Bone marrow (tissue), 2 donors: ENCODE measurements around the gene LDLRAD2.
A peak's percentile ranks its signal among the peaks of the same experiment; 100 is the strongest.
"Not testable (repeated sequence)": the region's sequence is repeated elsewhere in the genome, so short reads cannot be mapped to it uniquely, and the experiment has no call there.

Source experiments
- DNase-seq, 2 donors: peaks; one replicate each; lab custom pipeline; 2025; lab: John Stamatoyannopoulos, UW

Gene LDLRAD2

DNA sequence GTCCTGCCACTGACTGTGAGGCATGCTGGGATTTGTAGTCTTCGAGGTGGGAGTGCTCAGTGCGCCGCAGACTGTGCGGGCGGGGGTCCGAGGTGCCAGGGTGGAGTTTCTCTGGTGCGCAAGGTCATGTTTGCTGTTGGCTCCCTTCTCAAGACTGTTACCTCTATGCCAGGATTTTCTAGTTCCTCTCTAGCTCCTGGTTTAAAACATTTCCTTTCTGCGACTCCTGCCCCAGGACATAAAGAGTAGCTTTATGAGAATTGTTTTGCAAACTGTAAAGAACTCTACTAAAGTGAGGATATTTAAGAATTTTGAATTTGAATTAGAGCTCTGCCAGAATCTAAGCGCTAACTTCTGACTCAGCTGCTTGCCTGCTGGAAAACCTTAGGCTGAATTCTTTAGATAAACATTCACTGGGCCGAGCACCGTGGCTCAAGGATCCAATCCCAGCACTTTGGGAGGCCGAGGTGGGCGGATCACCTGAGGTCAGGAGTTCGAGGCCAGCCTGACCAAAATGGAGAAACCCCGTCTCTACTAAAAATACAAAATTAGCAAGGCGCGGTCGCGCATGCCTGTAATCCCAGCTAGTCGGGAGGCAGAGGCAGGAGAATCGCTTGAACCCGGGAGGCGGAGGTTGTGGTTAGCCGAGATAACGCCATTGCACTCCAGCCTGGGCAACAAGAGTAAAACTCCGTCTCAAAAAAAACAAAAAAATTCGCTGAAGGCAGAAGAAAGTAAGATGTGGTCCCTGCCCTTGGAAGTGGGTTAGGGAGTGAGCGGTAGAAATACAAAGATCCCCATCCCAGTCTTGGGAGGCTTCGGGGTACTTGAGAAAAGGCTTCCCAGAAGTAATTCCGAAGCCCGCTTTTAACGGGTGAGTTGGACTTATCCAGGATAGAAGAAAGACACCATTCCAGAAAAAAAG lies 28.1 kb upstream of the LDLRAD2 start:
- no peak for DNase-seq

DNA sequence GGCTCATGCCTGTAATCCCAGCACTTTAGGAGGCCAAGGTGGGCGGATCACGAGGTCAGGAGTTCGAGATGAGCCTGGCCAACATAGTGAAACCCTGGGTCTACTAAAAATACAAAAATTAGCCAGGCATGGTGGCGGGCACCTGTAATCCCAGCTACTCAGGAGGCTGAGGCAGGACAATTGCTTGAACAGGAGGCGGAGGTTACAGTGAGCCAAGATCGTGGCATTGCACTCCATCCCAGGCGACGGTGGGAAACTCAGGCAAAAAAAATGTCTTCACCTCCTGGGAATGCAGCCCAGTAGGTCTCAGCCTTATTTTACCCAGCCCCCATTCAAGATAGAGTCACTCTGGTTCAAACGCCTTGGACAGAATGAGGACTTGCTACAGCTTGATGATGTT lies 26.3 kb upstream of the LDLRAD2 start:
- not testable (repeated sequence) for DNase-seq

DNA sequence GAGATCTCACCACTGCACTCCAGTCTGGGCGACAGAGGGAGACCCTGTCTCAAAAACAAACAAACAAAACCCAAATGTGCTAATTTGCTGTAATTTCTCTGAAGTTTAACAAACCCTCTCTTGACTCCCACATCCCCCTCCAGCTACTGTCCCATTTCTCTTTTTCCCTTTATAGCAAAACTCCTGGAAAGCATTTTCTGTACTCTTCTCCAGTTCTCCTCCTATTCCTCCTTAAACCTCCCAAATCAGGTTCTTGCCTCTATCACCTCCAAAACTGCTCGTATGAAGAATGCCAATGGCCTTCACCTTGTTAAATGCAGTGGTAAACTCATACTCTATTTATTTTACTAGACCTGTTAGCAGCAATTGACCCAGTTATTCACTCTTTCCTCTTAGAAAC lies 25.4 kb upstream of the LDLRAD2 start:
- no peak for DNase-seq

DNA sequence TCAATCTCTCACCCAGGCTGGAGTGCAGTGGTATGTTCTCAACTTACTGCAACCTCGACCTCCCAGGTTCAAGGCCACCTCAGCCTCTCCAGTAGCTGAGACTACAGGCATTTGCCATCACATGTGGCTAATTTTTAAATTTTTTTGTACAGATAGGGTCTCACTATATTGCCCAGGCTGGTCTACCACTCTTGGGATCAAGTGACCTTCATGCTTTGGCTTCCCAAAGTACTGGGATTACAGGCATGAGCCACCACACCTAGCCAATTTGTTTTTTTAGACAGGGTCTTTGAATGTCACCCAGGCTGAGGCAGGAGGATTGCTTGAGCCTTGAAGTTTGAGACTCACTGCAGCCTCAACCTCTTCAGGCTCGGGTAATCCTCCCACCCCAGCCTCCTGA lies 19.0 kb upstream of the LDLRAD2 start:
- DNase-seq, result no peak

DNA sequence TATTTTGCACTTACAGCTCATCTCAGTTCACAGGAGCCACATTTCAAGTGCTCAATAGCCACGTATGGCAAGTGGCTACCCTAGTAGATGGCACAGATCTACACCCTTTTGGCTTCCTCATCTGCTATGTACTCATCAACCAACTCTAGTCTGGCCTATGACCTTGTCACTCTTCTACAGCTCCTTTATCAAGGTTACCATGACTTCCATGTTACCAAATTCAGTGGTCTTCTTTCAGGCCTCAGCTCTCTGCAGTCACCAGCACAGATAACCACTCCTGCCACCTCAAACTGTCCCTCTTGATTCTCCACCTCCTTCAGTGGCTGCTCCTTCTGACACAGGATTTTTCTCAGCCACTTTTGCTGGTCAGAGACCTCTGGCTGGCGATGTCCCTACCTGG lies 17.4 kb upstream of the LDLRAD2 start:
- DNase-seq, result no peak

DNA sequence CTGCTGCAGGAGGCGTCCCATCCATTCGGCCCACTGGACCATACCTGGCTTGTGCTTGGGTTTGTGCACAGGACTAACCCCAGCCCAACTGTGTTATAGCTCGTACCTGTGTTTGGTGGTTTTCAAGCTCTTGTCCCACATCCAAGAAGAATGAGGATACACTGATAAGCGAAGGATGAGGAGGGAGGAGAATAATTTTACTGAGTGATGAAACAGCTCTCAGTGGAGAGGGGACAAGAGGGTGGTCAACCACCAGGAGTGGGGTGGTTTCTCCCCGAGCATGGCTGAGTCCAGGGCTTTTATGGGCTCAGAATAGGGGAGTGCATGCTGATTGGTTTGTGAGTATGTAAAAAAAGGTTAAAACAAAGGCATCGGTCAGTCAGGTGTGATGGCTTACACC lies 17.0 kb upstream of the LDLRAD2 start:
- no peak for DNase-seq

DNA sequence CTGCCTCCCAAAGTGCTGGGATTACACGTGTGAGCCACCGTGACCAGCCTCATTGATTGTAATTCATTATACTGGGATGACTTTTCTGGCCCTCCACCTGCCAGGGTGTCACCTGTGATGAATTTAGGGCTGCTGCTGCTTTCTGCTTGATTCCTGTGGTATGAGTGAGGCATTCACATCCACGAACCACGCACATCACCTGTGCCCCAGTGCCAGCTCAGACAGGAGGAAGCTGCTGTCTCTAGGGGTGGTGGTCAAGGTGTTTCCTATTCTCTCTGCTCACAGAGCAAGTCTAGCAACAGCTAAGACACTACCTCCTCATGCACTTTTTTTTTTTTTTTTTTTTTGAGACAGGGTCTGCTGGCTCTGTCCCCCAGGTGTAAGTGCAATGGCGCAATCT lies 12.3 kb upstream of the LDLRAD2 start:
- DNase-seq, result no peak

DNA sequence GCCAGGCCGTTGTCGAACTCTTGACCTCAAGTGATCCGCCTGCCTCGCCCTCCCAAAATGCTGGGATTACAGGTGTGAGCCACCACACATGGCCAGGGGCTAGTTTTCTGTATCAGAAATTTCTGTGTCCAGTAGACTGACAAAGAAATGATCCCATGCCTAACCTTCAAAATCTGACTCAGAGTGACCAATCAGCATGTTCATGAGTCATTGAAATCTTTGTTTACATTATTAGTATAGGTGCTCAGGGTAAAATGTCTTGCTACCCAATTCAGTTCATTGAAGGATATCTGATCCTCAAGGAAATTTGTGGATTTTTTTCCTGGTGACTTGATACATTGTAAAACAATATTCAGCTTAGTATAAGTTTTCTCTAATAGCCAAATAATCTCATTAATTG lies 11.0 kb upstream of the LDLRAD2 start:
- no peak for DNase-seq

DNA sequence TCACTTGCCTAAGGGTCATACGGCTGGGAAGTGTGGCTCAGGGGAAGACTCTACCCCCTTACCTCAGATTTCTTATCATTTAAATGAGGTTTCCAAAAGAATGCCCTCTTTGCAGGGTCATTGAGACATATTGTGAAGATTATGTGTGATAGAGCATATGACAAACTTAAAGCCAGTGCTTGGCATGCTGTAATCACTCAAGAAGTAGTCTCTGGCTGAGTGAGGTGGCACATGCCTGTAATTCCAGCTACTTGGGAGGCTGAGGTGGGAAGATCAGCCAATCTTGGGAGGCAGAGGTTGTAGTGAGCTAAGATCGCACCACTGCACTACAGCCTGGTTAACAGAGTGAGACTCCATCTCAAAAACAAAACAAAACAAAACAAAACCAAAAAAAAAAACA lies 7.5 kb upstream of the LDLRAD2 start:
- DNase-seq, result no peak

DNA sequence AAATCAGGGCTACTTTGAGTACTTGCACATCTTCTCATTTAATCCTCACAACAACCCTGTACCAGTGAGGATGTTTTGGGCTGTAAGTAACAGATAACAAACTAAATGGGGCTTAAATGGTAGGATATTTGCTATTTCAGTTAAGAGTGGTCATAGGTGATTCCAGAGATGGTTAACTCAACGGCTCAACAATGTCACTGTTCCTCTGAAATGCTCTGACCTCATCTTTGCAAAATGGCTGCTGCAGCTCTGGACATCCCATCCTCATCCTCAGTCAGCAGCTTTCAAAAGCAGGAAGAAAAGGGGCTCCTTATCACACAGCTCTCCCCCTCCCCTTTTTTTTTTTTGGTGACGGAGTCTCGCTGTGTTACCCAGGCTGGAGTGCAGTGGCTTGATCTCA lies 1.5 kb downstream of the LDLRAD2 start:
- no peak for DNase-seq

DNA sequence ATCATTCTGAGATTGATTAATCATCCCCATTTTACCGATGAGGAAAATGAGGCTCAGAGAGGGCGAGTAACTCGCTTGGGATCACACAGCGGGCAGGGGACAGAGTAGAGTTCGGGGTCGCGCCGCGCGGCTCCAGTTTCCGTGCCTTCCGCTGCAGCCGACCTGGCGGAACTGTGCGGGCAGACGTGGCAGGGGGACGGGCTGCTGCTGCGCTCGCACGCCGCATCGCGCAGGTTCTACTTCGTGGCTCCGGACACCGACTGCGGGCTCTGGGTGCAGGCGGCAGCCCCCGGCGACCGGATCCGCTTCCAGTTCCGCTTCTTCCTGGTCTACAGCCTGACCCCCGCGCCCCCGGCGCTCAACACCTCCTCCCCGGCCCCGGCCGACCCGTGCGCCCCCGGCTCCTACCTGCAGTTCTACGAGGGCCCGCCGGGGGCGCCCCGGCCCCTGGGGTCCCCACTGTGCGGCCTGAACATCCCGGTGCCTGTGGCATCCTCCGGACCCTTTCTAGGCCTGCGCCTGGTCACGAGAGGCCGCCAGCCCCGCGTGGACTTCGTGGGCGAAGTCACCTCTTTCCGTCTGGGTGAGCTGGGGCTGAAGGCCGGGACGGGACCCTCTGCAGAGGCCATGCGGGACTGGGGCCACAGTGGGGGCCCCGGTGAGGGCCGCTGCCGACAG lies 2.3 kb downstream of the LDLRAD2 start:
- DNase-seq, result no peak

DNA sequence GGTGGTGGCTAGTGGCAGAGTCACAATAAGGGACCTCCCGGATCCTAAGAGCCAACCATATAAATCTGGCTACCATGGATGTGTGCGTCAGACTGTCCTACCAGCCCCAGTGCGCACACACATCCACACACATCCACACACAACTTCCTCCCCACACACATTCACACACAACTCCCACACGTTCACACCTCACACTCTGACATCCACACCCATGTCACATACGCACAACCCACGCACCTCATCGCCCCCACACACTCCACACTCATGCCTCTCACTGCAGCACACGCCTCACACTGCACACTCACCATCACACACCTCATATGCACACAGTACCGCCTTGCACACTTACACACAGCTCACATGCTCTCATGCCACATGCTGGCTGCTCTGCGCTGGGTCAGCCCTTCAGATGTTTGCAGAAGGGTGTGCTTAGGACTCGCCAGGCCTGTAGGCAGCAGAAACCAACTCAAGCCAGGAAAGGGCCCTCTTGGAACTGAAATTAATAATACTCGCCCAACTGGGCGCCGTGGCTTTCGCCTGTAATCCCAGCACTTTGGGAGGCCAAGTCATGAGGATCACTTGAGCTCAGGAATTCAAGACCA lies 3.0 kb downstream of the LDLRAD2 start:
- DNase-seq, result no peak

DNA sequence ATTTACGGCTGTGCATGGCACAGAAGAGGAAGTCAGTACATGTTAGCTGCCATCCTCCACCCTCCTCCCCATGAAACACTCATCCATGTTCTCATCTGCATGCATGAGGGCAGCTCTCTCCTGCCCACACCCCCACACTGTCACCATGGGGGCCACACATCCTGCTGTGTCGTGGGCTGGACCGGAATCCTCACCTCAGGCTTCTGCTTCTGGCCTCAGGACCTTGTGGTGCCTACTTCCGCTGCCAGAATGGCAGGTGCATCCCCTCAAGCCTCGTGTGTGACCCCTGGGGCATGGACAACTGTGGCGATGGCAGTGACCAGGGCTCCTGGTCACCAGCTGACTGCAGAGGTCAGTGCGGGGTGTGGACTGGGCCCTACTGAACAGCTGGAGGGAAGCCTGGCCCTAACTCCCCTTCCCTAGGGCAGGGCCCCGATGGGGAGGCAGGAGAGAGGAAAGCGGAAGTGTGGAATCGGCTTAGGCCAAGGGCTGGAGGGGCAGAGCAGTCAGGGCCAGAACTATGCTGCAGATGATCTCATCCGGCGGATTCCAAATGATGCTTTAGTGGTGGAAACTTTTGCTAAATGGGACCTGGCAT lies 3.8 kb downstream of the LDLRAD2 start:
- peak in 1 of 2 donors; percentile 32 for DNase-seq

DNA sequence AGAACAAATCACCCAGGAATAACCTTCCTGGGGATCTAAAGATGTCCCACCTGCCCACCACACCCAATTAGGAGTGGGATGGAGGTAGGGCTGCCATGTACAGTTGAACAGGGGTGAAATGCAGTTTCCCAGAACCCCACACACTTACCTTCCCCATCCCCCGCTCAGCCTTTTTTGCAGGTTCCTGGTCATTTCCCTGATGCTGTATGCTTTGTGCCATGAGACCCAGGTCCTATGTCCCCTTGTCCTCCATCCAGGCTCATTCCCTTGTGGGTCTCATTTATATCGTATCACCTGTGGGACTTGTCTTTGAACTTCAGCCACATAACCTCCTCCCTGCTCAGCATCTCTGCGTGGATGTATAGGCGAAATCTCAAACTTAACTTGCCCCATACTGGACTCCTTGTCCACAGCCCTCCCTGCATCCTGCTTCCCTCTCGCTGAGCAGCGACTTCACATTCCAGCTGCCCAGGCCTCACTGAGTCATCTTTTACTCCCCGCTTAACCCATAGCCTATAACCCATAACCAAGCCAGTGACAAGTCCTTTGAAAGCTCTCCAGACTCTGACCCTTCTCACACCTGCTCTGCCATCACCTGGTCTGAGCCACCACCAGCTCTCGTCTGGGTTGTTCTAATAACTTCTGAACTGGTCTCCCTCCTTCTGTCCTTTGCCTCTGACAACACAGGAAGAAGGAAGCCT lies 4.7 kb downstream of the LDLRAD2 start:
- DNase-seq, result no peak

DNA sequence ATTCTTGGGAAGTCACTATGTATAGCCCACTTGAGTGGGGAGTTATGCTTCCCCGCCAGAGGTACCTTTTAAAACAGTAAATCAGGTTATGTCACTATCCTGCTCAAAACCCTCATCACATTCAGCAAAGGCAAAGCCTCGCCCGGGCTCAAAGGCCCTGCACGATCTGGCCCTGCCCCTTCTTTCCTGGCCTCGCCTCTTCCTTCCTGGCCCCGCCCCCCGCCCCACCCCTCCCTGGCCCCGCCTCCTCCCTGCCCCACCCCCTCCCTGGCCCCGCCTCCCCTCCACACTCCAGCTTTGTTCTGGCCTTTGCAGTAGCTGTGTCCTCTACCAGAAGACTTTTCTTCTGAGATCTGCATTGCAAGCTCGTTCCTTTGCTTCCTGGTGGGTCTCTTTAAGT lies 6.6 kb downstream of the LDLRAD2 start:
- peak; percentile 23 to 37 for DNase-seq

DNA sequence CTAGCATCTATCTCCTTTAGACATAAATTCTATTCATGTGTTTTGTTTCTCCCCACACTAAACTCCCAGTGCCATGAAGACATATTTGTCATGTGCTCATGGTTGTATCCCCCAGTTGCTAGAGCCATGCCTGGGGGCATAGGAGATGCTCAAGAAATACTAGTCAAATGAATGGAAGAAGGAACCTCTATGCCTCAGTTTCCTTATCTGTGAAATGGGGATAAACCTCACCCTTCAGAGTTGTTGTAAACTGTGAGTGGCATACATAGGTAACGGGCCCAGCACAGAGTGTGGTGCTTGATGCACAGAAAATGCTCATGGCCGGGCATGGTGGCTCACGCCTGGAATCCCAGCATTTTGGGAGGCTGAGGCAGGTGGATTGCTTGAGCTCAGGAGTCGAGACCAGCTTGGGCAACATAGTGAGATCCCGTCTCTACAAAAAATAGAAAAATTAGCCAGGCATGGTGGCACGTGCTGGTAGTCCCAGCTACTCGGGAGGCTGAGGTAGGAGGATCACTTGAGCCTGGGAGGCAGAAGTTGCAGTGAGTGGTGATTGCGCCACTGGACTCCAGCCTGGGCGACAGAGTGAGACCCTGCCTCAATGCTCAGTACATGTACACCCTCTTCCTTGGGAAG lies 8.7 kb downstream of the LDLRAD2 start:
- no peak for DNase-seq

DNA sequence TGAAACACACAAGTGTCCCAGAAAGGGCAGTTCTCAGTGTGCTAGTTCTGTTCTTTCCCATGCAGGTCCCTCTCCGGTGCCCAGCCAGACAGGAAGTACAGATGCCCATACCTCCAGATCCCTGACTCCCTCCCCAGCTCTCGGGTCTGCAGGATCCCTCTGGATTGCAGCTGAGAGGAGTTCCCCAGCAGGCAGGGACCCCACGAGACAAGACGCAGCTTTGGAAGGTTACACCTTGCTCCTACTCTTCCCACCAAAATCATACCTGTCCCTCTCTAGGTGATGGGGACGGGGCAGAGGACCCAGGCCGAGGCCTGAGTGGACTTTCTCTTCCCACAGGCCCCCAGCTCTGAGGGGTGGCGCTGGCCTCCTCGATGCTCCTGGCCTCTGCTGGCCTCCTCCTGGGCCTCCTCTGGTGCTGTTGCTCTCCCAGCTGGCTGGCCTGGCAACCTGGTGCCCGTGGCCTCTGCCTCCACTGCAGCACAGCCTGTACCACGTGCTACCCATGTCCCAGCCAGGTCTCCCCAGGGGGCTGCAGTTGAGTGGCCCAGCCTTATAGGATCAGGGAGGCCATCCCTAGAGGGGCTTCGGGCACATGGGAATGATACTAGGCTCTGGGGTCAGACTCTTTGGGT lies 9.4 kb downstream of the LDLRAD2 start:
- DNase-seq, result no peak

DNA sequence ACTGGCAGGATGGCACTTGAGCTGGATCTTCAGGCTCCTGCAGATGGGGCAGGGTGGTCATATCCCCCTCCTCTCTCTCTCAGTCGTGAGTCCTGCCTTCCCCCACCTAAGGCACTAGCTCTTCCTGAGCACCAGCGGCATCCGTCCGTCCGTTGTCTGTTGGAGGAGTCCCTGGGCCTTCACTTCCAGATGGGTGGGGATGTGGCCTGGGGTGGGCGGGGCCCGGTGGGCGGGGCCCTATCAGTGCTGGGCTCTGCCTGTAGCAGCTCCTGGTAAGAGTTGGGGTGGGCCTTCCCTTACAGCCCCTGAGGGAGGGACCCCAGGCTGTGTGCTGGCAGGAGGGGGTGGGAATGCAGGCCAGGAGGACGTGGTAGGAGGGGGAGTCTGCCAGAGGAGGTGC lies 10.3 kb downstream of the LDLRAD2 start:
- no peak for DNase-seq

DNA sequence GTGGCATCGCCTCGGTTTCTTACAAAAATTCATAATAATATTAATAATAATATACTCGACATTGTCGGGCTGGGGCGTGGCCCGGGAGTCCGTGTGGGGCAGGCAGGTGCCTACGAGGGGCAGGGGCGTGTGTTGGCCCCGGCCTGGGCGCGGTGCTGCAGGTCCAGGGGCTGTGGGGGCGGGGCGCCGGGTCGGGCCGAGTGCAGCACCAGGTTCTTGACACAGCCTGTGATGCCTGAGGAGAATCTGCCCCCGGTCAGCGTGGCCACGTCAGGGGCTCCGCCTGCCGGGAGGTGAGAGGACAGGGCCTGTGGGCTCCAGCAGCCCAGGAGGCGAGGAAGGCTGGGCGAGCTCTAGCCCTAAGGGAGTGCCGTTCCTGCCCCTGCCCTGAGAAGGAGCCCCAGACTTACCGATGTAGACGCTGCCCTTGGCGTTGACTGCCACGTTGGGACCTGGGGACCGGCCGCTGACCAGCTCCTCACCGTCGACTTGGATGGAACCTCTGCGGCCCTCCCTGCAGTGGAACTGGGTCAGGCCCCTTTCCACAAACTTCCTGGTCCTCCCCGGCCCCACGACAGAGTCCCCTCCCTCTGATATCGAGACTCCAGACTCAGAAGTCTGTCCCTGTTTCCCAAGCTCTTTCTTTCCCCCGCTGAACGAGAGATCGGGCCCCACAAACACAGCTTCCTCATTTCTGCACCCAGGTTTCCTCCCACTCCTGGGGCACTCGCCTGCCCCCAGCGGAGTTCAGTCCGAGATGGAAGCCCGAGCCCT lies 11.3 kb downstream of the LDLRAD2 start:
- peak in 1 of 2 donors; percentile 24 for DNase-seq

DNA sequence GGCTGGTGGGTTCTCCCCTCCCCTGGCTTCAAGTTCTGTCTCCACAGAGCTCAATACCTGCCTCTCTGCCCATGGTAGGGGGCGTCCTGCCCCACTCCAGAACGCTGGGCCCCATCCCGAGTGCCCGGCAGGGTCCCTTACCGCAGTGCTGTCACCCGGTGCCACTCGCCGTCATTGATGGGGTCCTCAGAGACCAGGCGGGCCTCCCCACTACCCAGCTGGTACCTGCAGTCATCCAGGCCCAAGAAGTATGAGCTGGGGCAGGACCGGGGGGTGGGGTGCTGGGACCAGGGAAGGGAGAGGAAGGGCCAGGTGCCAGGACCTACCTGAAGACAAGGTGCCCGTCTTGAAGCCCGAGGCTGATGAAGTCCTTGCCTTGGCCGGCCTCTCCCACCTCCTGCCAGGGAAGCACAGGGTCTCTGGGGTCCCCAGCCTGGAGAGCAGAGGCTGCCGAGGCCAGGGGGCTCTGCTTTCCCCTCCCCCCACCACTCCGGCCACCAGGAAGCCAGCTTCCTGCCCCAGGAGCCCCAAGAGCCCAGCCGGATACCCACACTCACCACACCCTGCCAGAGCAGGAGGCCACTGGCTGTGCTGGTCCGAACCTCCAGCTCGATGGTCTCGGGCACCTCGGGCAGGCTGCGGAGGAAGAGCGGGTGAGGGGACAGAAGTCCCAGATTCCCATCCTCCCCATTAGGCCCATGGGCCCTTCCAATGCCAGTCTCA lies 12.1 kb downstream of the LDLRAD2 start:
- DNase-seq, result no peak
